GM19438 (cell line): ENCODE results near the gene FOLR1.
"Not testable (repeated sequence)": the region's sequence is repeated elsewhere in the genome, so short reads cannot be mapped to it uniquely, and the experiment has no call there.

Source experiments
- ATAC-seq: cut with Tn5 transposase; IDR thresholded peaks from one replicate; pipeline ENCODE4 v1.9.1; 2021; ENCODE audit warnings: low read depth; ENCODE audit not compliant: unreplicated experiment

Gene FOLR1

DNA sequence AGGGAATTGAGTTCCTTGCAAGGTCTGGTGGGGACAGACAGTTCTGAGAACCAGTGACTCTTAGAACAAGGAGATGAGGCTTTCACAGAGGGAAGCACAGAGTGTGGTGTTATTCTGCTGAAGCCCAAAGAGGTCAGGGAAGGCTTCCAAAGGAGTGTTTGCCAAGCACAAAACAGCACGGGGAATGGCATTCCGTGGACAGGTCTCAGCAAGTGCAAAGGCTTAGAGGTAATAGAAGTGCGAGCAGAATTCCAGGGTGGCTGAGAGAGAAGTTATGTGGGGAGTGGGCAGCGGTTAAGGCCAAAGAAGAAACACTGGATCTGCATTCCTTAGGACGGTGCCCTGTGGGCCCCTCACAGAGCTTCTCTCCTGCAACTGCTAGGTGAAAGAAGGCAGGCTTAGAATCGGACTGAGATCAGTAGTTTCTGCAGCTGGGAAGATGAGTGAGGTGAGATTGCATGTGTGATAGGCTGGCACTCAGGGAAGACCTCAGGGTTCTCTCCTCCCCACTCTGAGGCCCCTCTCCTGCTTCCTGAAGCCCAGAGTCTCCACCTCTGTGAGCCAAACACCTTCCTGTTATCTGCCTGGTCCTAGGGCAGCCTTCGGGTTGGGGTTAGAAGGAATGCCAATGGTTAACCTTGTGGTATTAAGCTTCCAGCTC, 10.9 kb upstream of the FOLR1 start:
- not testable (repeated sequence) for ATAC-seq

DNA sequence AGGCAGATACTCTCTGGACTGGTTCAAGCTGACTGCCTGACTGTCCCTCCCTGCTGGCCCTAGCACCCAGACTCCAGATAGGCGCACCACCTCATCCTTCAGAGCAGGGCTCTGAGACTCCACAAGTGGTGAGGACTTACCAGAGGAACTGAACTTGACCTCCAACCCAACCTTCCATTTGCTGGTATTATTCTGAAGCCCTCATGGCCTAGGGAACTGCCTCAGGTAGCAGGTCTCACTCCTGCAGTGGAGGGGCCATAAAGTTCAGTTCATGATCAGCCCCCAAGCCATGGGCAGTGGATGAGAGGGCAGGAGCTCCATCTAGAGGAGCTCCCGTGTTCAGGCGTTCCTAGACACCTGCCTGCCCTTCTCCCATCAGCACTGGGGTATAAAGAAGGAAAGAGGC, 10.4 kb upstream of the FOLR1 start:
- not testable (repeated sequence) for ATAC-seq

DNA sequence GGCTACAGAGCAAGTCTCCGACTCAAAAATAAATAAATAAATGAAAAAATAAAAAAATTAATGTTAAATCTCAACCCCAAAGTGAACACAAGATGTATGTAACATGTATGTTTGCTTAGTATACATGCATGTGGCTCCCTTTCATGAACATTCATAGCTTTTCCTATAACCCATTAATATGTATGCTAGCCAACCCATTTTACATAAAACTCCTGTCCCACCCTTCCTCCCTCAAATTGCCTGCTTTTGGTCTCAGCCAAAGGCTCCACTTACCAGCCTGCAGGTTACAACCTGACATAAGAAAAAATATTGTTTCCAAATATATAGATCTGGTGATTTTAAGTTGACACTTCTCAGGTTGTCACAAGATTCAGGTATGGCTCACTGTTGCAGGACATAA, 3.7 kb upstream of the FOLR1 start:
- no peak for ATAC-seq

DNA sequence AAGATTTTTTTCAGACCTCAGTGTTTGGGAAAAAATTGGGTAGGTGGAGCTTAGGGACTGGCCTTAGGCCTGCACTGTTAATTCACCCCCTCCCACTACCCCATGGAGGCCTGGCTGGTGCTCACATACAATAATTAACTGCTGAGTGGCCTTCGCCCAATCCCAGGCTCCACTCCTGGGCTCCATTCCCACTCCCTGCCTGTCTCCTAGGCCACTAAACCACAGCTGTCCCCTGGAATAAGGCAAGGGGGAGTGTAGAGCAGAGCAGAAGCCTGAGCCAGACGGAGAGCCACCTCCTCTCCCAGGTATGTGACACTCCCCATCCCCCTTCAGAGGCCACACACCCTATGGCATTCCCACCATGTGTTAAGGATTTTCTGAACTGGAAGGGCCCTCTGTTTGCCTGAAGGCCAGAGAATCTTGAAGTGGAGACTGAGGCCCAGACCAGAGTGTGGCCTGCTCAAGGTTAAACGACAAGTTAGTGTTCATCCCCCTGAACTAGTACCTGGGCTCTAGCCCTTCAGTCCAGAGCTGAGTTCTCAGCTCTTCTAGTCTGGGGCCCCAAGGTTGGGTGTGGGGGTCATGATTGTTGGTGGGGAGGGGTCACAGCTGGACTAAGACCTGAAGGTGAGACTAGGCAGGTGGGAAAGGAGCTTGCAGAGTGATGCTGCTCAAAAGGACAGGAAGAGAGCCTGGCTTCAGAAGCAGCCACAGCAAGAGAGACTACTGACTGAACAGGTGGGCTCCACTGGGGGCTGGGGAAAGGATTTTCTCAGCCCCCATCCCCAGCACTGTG, 2.3 kb upstream of the FOLR1 start:
- no peak for ATAC-seq

DNA sequence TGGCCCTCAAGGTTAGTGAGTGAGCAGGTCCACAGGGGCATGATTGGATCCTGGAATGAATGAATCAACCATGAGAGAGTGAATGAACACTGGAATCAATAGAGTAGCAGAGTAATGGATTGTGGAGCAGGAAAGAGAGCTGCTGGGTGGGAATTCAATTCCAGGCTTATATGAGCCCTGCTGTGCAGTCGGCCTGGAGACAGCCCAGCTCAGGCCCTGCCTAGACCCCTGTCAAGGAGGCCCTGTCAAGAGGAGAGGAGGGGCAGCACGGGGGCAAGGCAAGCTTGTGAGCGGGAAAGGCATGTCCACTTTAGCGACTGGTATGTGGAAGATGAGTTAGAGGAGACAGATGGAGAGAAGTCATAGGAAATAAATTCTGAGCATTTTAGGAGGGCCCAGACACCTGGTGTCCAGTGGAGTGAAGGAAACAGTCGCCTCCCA, 1.3 kb upstream of the FOLR1 start:
- ATAC-seq: no peak

DNA sequence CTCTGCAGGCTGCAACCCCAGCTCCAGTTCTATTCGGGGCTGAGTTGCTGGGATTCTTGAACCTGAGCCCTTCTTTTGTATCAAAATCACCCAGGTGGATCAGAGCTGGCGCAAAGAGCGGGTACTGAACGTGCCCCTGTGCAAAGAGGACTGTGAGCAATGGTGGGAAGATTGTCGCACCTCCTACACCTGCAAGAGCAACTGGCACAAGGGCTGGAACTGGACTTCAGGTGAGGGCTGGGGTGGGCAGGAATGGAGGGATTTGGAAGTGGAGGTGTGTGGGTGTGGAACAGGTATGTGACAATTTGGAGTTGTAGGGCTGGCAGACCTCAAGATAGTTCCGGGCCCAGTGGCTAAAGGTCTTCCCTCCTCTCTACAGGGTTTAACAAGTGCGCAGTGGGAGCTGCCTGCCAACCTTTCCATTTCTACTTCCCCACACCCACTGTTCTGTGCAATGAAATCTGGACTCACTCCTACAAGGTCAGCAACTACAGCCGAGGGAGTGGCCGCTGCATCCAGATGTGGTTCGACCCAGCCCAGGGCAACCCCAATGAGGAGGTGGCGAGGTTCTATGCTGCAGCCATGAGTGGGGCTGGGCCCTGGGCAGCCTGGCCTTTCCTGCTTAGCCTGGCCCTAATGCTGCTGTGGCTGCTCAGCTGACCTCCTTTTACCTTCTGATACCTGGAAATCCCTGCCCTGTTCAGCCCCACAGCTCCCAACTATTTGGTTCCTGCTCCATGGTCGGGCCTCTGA, 3.8 kb downstream of the FOLR1 start:
- no peak for ATAC-seq

DNA sequence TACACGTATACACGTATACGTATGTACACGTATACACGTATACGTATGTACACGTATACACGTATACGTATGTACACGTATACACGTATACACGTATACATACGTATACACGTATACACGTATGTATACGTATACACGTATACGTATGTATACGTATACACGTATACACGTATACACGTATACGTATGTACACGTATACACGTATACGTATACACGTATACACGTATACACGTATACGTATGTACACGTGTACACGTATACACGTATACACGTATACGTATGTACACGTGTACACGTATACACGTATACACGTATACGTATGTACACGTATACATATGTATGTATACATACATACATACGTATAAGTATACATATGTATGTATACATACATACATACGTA, 9.5 kb downstream of the FOLR1 start:
- ATAC-seq: not testable (repeated sequence)

DNA sequence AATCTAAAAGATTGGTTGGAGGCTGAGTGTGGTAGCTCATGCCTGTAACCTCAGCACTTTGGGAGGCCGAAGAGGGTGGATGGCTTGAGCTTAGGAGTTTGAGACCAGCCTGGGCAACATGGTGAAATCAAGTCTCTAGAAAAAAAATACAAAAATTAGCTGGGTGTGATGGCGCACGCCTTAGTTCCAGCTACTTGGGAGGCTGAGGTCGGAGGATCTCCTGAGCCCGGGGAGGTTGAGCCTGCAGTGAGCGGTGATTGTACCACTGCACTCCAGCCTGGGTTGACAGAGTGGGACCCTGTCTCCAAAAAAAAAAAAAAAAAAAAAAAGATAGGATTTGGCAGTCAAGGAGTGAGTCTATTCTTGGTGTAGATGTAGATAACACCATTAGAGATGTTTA, 10.6 kb downstream of the FOLR1 start:
- no peak for ATAC-seq

DNA sequence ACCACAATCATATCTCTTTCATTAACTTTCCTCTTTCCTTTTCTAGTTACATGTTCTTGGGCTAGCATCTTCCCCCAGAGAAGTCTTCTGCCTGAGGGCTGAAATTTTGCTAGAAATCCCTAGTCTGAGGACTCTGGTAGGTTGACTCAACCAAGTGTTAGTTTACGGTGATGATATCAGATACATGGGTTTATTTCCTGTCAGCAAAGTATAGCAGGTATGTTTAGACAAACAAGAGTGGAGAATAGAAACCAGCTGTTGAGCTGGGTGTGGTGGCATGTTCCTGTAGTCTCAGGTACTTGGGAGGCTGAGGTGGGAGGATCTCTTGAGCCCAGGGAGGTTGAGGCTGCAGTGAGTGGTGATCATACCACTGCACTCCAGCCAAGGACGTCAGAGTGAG, 11.2 kb downstream of the FOLR1 start:
- no peak for ATAC-seq

DNA sequence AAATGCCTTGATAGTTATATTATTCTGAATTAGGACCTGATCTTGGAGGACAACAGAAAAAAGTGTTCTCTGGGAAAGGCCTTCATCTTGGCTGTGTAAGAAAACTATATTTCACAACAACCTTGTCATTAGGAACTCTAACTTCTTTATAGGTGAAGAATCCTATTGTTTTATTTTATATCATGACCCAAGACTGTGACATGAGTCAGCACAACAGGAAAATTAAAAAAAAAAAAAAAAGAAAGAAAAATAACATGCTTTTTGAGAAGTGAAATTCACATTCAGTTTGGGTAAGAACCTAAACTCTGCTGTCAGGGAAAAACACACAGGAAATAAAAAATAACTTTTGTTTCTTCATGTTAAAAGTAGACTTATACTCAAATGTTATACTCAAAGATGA, 12.9 kb downstream of the FOLR1 start:
- no peak for ATAC-seq

DNA sequence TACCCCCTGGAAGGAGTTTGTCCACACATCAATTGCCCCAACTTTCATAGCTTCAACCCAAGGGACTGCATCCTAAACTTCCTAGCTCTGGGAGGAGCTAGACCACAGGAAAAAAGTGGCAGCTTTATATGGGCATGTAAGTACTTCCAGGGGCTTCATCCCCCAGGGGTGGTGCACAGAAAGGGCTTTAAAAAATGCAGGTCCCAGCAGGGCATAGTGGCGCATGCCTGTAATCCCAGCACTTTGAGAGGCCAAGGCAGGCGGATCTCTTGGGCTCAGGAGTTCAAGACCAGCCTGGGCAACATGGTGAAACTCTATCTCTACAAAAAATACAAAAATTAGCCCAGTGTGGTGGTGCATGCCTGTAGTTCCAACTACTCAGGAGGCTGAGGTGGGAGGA, 14.9 kb downstream of the FOLR1 start:
- not testable (repeated sequence) for ATAC-seq

DNA sequence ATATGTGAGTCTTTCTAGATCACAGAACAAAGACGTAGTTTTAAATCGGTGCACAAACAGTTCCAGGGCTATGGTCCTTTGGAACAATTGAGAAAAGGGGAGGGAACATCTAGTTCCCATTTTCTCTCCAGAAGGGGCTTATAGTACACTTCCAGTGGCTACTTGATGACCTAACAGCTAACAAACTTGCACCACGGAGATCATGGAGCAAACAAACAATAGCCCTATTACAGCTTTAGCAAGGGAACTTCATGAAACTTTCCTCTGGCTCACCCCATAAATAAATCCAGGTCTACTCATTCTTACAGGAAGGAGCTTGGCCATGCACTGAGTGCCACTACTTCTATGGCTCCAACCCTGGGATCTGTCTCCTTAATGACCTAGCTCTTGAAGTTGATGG, 16.3 kb downstream of the FOLR1 start:
- no peak for ATAC-seq

DNA sequence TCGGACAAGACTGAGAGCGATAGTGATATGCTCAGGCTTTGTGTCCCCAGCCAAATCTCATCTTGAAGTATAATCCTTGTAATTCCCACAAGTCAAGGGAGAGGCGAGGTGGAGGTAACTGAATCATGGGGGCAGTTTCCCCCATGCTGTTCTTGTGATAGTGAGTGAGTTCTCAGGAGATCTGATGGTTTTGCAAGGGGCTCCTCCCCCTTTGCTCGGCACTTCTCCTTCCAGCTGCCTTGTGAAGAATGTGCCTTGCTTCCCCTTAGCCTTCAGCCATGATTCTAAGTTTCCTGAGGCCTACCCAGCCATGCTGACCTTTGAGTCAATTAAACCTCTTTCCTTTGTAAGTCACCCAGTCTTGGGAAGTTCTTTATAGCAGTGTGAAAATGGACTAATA, 17.2 kb downstream of the FOLR1 start:
- no peak for ATAC-seq

DNA sequence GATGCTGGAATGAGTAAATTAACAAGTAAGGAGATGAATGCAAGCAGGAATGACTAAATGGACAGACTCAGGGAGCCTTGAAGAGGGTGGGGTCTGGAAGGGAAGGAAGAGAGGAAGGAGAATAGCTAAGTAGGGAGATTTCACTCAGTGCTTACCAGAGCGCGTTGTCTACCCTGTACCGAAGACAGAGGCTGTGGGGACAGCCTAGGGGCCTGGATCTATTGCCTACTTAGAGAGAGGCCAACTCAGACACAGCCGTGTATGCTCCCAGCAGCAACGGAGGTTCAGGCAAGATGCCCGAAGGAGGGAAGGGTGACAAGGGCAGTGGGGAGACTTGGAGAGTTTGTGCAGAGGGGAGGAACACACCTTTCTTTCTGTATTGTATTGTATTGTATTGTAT, 24.7 kb downstream of the FOLR1 start, which contains the start of gene FOLR2:
FOLR2 (plus strand) TSS at position 157 of the 400 bp plus-strand sequence. CDS start 1,791 bp downstream, outside the sequence.
- ATAC-seq: no peak

DNA sequence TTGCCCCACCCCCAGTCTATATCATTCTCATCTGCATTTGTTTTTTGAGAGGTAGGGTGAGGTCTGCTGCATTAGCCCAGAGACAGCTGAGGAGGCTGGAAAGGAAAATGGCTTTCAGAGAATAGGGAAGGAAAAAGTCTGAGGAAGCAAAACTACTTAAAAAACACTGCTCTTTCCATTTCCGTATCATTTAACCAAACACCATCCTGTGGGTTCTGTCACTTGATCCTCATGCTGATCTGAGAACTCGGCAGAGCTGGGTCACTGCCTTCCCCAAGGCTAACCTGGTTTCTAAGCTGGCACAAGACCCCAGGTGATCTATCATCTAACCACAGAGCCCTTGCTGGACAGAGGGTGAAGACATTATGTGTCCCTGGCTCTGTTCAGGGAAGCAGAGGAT, 25.9 kb downstream of the FOLR1 start:
- no peak for ATAC-seq

DNA sequence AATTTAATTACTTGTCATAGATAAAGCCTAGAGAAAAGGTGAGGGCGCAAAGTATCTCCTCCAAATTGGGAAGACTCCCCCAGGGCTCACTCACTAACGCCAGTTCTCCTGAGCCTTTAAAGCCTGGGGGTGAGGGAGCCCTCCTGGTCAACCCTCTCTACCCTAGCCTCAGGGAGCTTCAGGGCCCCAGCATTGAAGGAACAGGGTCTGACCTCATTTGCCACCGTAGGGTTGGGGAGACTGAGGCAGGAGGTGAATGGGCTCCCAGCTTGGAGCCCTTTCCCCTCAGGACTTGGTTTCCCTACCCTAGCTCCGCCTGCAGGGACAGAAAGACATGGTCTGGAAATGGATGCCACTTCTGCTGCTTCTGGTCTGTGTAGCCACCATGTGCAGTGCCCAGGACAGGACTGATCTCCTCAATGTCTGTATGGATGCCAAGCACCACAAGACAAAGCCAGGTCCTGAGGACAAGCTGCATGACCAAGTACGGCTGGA, 26.4 kb downstream of the FOLR1 start:
- ATAC-seq: no peak

DNA sequence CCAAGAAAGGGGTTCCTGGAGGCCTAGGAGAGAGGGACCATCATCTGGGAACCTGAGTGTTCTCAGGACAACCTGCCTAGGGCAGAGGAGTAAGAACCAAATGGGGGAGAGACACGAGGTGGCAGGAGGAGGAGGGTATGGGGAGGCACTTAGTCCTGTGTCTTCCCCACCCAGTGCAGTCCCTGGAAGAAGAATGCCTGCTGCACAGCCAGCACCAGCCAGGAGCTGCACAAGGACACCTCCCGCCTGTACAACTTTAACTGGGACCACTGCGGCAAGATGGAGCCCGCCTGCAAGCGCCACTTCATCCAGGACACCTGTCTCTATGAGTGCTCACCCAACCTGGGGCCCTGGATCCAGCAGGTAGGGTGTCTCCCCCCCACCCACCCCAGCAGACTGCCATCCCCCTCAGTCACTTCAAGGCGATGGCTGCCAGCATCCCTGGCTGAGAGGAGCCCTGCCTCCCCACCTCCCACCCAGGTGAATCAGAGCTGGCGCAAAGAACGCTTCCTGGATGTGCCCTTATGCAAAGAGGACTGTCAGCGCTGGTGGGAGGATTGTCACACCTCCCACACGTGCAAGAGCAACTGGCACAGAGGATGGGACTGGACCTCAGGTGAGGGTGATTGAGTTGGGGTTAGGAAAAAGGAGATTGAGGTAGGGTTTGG, 28.9 kb downstream of the FOLR1 start:
- no peak for ATAC-seq

DNA sequence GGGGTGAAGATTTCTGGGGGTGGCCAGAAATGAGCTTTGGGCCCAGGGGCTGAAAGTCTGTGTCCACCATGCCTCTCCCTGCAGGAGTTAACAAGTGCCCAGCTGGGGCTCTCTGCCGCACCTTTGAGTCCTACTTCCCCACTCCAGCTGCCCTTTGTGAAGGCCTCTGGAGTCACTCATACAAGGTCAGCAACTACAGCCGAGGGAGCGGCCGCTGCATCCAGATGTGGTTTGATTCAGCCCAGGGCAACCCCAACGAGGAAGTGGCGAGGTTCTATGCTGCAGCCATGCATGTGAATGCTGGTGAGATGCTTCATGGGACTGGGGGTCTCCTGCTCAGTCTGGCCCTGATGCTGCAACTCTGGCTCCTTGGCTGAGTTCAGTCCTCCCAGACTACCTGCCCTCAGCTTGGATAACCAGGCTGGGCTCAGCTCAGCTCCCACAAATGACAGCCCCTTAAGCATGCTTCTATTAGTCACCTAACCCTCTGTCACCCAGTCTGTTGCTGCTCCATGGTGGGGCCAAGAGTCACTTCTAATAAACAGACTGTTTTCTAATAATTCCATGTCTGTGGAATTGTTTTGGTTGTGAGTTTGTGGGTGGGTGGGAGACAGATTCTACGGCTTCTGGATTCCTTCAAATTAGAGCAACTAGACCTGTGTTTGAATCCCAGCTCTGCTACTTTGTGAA, 29.6 kb downstream of the FOLR1 start:
- no peak for ATAC-seq

DNA sequence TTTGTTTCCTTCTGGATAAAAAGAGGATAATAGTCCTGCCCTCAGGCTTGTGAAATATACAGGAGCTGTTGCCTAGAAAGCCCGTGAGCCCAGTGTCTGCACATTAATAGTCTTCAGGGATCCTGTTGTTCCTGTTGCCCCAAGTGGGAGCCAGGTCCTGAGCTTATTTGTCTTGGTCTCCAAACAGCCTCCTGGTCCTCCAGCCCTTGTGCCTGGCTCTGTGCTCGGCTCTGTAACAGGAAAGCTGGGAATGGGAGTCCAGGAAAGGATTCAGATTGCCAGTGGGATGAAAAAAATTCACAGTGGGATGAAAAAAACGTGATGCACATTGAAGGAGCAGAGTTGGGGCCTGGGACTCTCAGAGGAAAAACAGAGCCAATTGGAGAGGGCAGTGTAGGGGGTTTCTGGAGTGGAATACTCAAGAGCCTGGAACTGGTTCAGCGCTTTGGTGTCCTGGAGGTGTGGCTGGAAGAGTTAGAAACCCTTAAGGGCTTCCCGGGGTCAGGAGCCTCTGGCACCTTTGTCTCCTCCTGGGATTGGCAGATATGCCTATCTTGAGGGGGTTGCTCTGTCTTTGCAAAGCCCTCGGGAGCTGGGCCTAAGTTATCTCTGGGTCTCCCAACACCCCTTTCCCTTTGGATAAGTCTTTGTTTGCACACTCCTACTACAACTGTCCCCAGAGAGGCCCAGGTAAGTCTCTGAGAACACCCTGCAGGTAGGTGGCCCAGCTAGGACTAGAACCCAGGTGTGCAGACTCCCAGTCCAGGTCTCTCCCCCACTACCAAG, 30.4 kb downstream of the FOLR1 start:
- ATAC-seq: no peak
